Vagina (tissue), 2 donors: Measurements from ENCODE around the gene XPOT. TPM values are rescaled to one million over a fixed set of nuclear protein-coding genes. Genes with fewer than 3 reads are reported as not detected.

Experiments used
- DNase-seq, 2 donors: peaks; one replicate each; pipeline ENCODE4 v3.0.0-alpha.2; 2017; ENCODE audit errors: extremely low spot score in 2 of 2
- H3K27ac ChIP-seq: fragments of 200-600 bp; sonication (generic); one replicate; pipeline ENCODE4 v1.5.1; 2019
- H3K27me3 ChIP-seq: fragments of 200-600 bp; sonication (generic); one replicate; pipeline ENCODE4 v1.5.1; 2019
- H3K36me3 ChIP-seq, 2 donors: fragments of 200-600 bp; sonication (generic); one replicate each; pipeline ENCODE4 v1.5.1; 2017 to 2019
- H3K4me1 ChIP-seq: fragments of 200-600 bp; sonication (generic); one replicate; pipeline ENCODE4 v1.5.1; 2019
- H3K4me3 ChIP-seq, 2 donors: fragments of 200-600 bp; sonication (generic); 1 replicate in 1 of 2; 2 replicates in 1 of 2; pipeline ENCODE4 v1.5.1; 2016 to 2019
- H3K9me3 ChIP-seq: fragments of 200-600 bp; sonication (generic); one replicate; pipeline ENCODE4 v1.5.1; 2019
- POLR2A ChIP-seq, 2 donors: fragments of 450-650 bp; IDR thresholded peaks; one replicate each; pipeline ENCODE4 v1.6.1; 2017; ENCODE audit warnings: antibody characterized with exemption in 2 of 2, mild to moderate bottlenecking in 2 of 2, moderate library complexity in 2 of 2
- POLR2AphosphoS5 ChIP-seq, 2 donors: sonication (generic); formaldehyde crosslinking; IDR thresholded peaks; one replicate each; pipeline ENCODE4 v1.9.0; 2017; ENCODE audit warnings: antibody characterized with exemption in 2 of 2, mild to moderate bottlenecking in 2 of 2, low read depth in 1 of 2; ENCODE audit not compliant: insufficient read depth in 1 of 2
- intact Hi-C: fragments of 100-400 bp; cut with DNase I; formaldehyde crosslinking; loops from one replicate; pipeline ENCODE4 v1.15.1; 2023
- total RNA-seq: library from RNA; depleted of rRNA; stranded (reverse); fragments of >200 nt; gene quantifications from one replicate; pipeline ENCODE4 v1.2.3, GENCODE V29; 2016
- TF ChIP-seq, protein P1 (sequence below), 3 experiments: fragments of 450-650 bp in 2 of 3; fragments of 200-600 bp in 1 of 3; sonication (generic) in 1 of 3; IDR thresholded peaks; one replicate each; pipeline ENCODE4 v1.5.1; 2017 to 2019; ENCODE audit warnings: antibody characterized with exemption in 3 of 3, mild to moderate bottlenecking in 2 of 3, moderate library complexity in 2 of 3

Gene XPOT
- total RNA-seq, 1 donor from 2014 or later = 46.2 TPM

- H3K9me3 ChIP-seq = no peaks in the 10 kb centered on the region
- H3K36me3 ChIP-seq = peaks cover 0 to 73% of the 10 kb centered on the region in 2 donors
- no peak overlapping the region for H3K27ac ChIP-seq
- DNase-seq = no peak
- TF ChIP-seq POLR2AphosphoS5 (IDR thresholded peaks at IDR 0.05; ENCODE audit: insufficient read depth in 1 of 2, low read depth in 1 of 2) (no peak), POLR2A (IDR thresholded peaks at IDR 0.05) (no peak)
- TF ChIP-seq, protein P1, sequence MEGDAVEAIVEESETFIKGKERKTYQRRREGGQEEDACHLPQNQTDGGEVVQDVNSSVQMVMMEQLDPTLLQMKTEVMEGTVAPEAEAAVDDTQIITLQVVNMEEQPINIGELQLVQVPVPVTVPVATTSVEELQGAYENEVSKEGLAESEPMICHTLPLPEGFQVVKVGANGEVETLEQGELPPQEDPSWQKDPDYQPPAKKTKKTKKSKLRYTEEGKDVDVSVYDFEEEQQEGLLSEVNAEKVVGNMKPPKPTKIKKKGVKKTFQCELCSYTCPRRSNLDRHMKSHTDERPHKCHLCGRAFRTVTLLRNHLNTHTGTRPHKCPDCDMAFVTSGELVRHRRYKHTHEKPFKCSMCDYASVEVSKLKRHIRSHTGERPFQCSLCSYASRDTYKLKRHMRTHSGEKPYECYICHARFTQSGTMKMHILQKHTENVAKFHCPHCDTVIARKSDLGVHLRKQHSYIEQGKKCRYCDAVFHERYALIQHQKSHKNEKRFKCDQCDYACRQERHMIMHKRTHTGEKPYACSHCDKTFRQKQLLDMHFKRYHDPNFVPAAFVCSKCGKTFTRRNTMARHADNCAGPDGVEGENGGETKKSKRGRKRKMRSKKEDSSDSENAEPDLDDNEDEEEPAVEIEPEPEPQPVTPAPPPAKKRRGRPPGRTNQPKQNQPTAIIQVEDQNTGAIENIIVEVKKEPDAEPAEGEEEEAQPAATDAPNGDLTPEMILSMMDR (IDR thresholded peaks at IDR 0.05) = no peak
- no peaks in the 10 kb centered on the region for H3K27me3 ChIP-seq
- H3K4me3 ChIP-seq = no peak overlapping the region
- no peaks in the 10 kb centered on the region for H3K4me1 ChIP-seq
- intact Hi-C loops = no loop called here
Measured at GRCh38 chr12:64491718-64492117, 87.5 kb downstream of the XPOT start.

- Histone ChIP-seq H3K9me3 (no peaks in the 10 kb centered on the region), H3K36me3 (peaks cover 0 to 81% of the 10 kb centered on the region in 2 donors), H3K4me1 (no peaks in the 10 kb centered on the region), H3K27me3 (no peaks in the 10 kb centered on the region), H3K27ac (no peak overlapping the region), H3K4me3 (no peak overlapping the region)
- TF ChIP-seq, protein P1 (IDR thresholded peaks at IDR 0.05) = no peak
- no peak for TF ChIP-seq POLR2AphosphoS5 (IDR thresholded peaks at IDR 0.05; ENCODE audit: insufficient read depth in 1 of 2, low read depth in 1 of 2)
- TF ChIP-seq POLR2A (IDR thresholded peaks at IDR 0.05) = no peak
- DNase-seq = no peak
- intact Hi-C loops = no loop called here
Measured at GRCh38 chr12:64493513-64493912, 89.3 kb downstream of the XPOT start.

- no peaks in the 10 kb centered on the region for H3K27me3 ChIP-seq
- TF ChIP-seq POLR2A (IDR thresholded peaks at IDR 0.05) (no peak), POLR2AphosphoS5 (IDR thresholded peaks at IDR 0.05; ENCODE audit: insufficient read depth in 1 of 2, low read depth in 1 of 2) (no peak)
- TF ChIP-seq, protein P1 (IDR thresholded peaks at IDR 0.05) = no peak
- no peak overlapping the region for H3K27ac ChIP-seq
- no peaks in the 10 kb centered on the region for H3K4me1 ChIP-seq
- intact Hi-C loops = no loop called here
- DNase-seq = no peak
- peaks cover 0 to 79% of the 10 kb centered on the region in 2 donors for H3K36me3 ChIP-seq
- H3K9me3 ChIP-seq = no peaks in the 10 kb centered on the region
- no peak overlapping the region for H3K4me3 ChIP-seq
Measured at GRCh38 chr12:64494998-64495729, 91.0 kb downstream of the XPOT start.

- intact Hi-C loops = no loop called here
- DNase-seq = no peak
- Histone ChIP-seq H3K4me1 (no peaks in the 10 kb centered on the region), H3K9me3 (no peaks in the 10 kb centered on the region), H3K27ac (no peak overlapping the region), H3K36me3 (peaks cover 0 to 72% of the 10 kb centered on the region in 2 donors), H3K4me3 (no peak overlapping the region), H3K27me3 (no peaks in the 10 kb centered on the region)
- TF ChIP-seq, protein P1 (IDR thresholded peaks at IDR 0.05) = no peak
- TF ChIP-seq POLR2A (IDR thresholded peaks at IDR 0.05) (no peak), POLR2AphosphoS5 (IDR thresholded peaks at IDR 0.05; ENCODE audit: insufficient read depth in 1 of 2, low read depth in 1 of 2) (no peak)
Measured at GRCh38 chr12:64496839-64497400, 92.7 kb downstream of the XPOT start.

DNA sequence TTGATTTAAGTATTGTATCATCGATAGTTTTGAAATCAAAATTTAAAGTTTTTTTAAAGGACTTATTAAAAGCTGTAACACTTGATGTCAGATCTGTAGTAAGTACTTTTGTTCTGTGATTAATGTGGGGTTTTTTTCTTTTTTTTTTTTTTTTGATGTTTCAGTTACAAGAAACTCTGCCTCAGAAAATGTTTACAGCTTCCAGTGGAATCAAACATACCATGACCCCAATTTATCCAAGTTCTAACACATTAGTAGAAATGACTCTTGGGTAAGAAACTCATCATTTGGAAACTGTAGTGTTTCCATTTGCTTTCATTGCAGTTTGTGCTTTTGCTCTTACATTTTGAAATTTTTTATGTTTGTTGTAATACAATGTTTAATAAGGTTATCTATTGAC is 93.3 kb downstream of the XPOT start:
- H3K4me1 ChIP-seq = no peaks in the 10 kb centered on the region
- intact Hi-C loops = no loop called here
- peaks cover 0 to 72% of the 10 kb centered on the region in 2 donors for H3K36me3 ChIP-seq
- H3K27me3 ChIP-seq = no peaks in the 10 kb centered on the region
- no peaks in the 10 kb centered on the region for H3K9me3 ChIP-seq
- no peak for DNase-seq
- no peak overlapping the region for H3K4me3 ChIP-seq
- no peak overlapping the region for H3K27ac ChIP-seq
- TF ChIP-seq POLR2AphosphoS5 (IDR thresholded peaks at IDR 0.05; ENCODE audit: insufficient read depth in 1 of 2, low read depth in 1 of 2) = no peak
- no peak for TF ChIP-seq POLR2A (IDR thresholded peaks at IDR 0.05)
- TF ChIP-seq, protein P1 (IDR thresholded peaks at IDR 0.05) = no peak
